GM12878 (cell line): ENCODE data around the gene SLC24A3. TPM values are rescaled to one million over a fixed set of nuclear protein-coding genes. Genes with fewer than 3 reads are reported as not detected.

Experiments
- ATAC-seq: fragments of 200-7000 bp; cut with Tn5 transposase; 3 replicates; pipeline ENCODE4 v1.9.1; 2020; ENCODE audit warnings: mild to moderate bottlenecking, moderate library complexity
- BruUV-seq: library from RNA; stranded (reverse); fragments of 400-500 nt; replicated peaks from 2 replicates; lab custom pipeline; 2021; lab: Mats Ljungman, UMichigan
- CTCF ChIA-PET: fragments of 300-600 bp; sonication (Branson Sonifier 250); formaldehyde crosslinking; extraction: SDS; loops from one replicate; lab custom pipeline; 2021; ENCODE audit warnings: inconsistent platforms; lab: Yijun Ruan, JAX
- POLR2A ChIA-PET: fragments of 350-600 bp; formaldehyde crosslinking; extraction: SDS; loops from one replicate; lab custom pipeline; 2021; ENCODE audit warnings: inconsistent platforms; lab: Charles Lee
- RAD21 ChIA-PET: fragments of 300-600 bp; sonication (Branson Sonifier 250); formaldehyde crosslinking; loops from one replicate; lab custom pipeline; 2023; ENCODE audit warnings: antibody characterized with exemption; ENCODE audit not compliant: unreplicated experiment; lab: Charles Lee
- SMC1A ChIA-PET: fragments of 300-600 bp; sonication (Branson Sonifier 250); formaldehyde crosslinking; loops from one replicate; lab custom pipeline; 2023; ENCODE audit not compliant: unreplicated experiment, uncharacterized antibody; lab: Charles Lee
- DNase-seq: peaks from one replicate; pipeline ENCODE4 v3.0.0-alpha.2; 2011; ENCODE audit warnings: low read depth, low spot score
- FAIRE-seq: peaks from 3 replicates; lab custom pipeline; 2011; peaks lifted over from hg19 to GRCh38; lab: Jason Lieb, UNC
- H2AFZ ChIP-seq: 2 replicates; pipeline ENCODE4 v1.6.0; 2011; ENCODE audit warnings: low read depth, low read length, control low read depth; ENCODE audit not compliant: control insufficient read depth
- H3K27ac ChIP-seq: 2 replicates; pipeline ENCODE4 v1.5.1; 2011; ENCODE audit warnings: control low read depth; ENCODE audit not compliant: control insufficient read depth, insufficient read depth
- H3K27me3 ChIP-seq, 2 experiments: replicated peaks in 1 of 2; 2 replicates each; pipeline versions ENCODE4 v1.6.0 to v1.6.1; 2011; ENCODE audit warnings: low read length in 1 of 2; ENCODE audit not compliant: control insufficient read depth in 2 of 2, insufficient read depth in 2 of 2
- H3K36me3 ChIP-seq, 2 experiments: 2 replicates each; pipeline ENCODE4 v1.5.1; 2011; ENCODE audit warnings: low read length in 1 of 2; ENCODE audit not compliant: control insufficient read depth in 2 of 2, insufficient read depth in 2 of 2
- H3K4me1 ChIP-seq: 2 replicates; pipeline ENCODE4 v1.6.1; 2011; ENCODE audit warnings: mild to moderate bottlenecking, low read length, moderate library complexity, mixed read lengths; ENCODE audit not compliant: control insufficient read depth, insufficient read depth
- H3K4me2 ChIP-seq: 2 replicates; pipeline ENCODE4 v1.6.0; 2011; ENCODE audit warnings: control low read depth; ENCODE audit not compliant: control insufficient read depth, insufficient read depth
- H3K4me3 ChIP-seq: fragments of 200-600 bp; sonication (generic); 2 replicates; pipeline ENCODE4 v1.5.1; 2016
- H3K79me2 ChIP-seq: 2 replicates; pipeline ENCODE4 v1.6.0; 2011; ENCODE audit warnings: low read length; ENCODE audit not compliant: control insufficient read depth, insufficient read depth
- H3K9ac ChIP-seq: 2 replicates; pipeline ENCODE4 v1.8.0; 2011; ENCODE audit warnings: low read length, control low read depth, mixed read lengths; ENCODE audit not compliant: control insufficient read depth, insufficient read depth
- H3K9me3 ChIP-seq: replicated peaks from 3 replicates; pipeline ENCODE4 v1.5.1; 2011; ENCODE audit warnings: mild to moderate bottlenecking, low read length; ENCODE audit not compliant: control insufficient read depth, insufficient read depth
- H4K20me1 ChIP-seq: 2 replicates; pipeline ENCODE4 v1.6.0; 2011; ENCODE audit not compliant: control insufficient read depth, insufficient read depth
- ATF7 ChIP-seq: fragments of 450-650 bp; IDR thresholded peaks from 2 replicates; pipeline ENCODE4 v1.6.1; 2016; ENCODE audit warnings: low read depth, mild to moderate bottlenecking
- BMI1 ChIP-seq: fragments of 450-650 bp; IDR thresholded peaks from 2 replicates; pipeline ENCODE4 v1.6.1; 2016; ENCODE audit warnings: mild to moderate bottlenecking, moderate library complexity, borderline replicate concordance
- CBX3 ChIP-seq: fragments of 200-600 bp; sonication (generic); IDR thresholded peaks from 2 replicates; pipeline ENCODE4 v1.6.1; 2016; ENCODE audit warnings: low read depth, borderline replicate concordance
- JUND ChIP-seq: IDR thresholded peaks from 2 replicates; pipeline ENCODE4 v1.6.1; 2012; ENCODE audit warnings: low read depth, mild to moderate bottlenecking, low read length, improper control_type of control experiment, moderate library complexity
- KAT2A ChIP-seq: conservative IDR thresholded peaks from 2 replicates; pipeline ENCODE4 v1.6.1; 2011; ENCODE audit warnings: low read depth, low read length; ENCODE audit not compliant: control insufficient read depth
- MYC ChIP-seq: IDR thresholded peaks from 2 replicates; pipeline ENCODE4 v1.6.1; 2011; ENCODE audit warnings: mild to moderate bottlenecking, low read length, moderate library complexity, inconsistent platforms; ENCODE audit not compliant: insufficient read depth, insufficient replicate concordance, insufficient read length, severe bottlenecking
- NFXL1 ChIP-seq: fragments of 450-650 bp; IDR thresholded peaks from 2 replicates; pipeline ENCODE4 v1.6.1; 2017; ENCODE audit warnings: antibody characterized with exemption, mild to moderate bottlenecking, borderline replicate concordance
- POLR2A ChIP-seq: IDR thresholded peaks from 2 replicates; pipeline ENCODE4 v1.6.1; 2011; ENCODE audit warnings: low read depth, mild to moderate bottlenecking, low read length
- SIX5 ChIP-seq: IDR thresholded peaks from 2 replicates; pipeline ENCODE4 v1.6.1; 2011; ENCODE audit warnings: mild to moderate bottlenecking, low read depth, low read length, moderate library complexity; ENCODE audit not compliant: severe bottlenecking
- SMAD1 ChIP-seq: fragments of 450-650 bp; IDR thresholded peaks from 2 replicates; pipeline ENCODE4 v1.6.1; 2018; ENCODE audit warnings: mild to moderate bottlenecking, low read depth; ENCODE audit not compliant: partially characterized antibody
- SRF ChIP-seq, 2 experiments: IDR thresholded peaks; 2 replicates each; pipeline ENCODE4 v1.6.1; 2011; ENCODE audit warnings: low read depth in 2 of 2, low read length in 2 of 2, mild to moderate bottlenecking in 1 of 2, moderate library complexity in 1 of 2
- YBX1 ChIP-seq: fragments of 450-650 bp; IDR thresholded peaks from 2 replicates; pipeline ENCODE4 v1.6.1; 2016; ENCODE audit warnings: antibody characterized with exemption
- ZBTB11 ChIP-seq: fragments of 450-650 bp; formaldehyde crosslinking; IDR thresholded peaks from 2 replicates; pipeline ENCODE4 v1.5.0; 2022; ENCODE audit warnings: mild to moderate bottlenecking, missing genetic modification characterization
- ZBTB40 ChIP-seq: fragments of 450-650 bp; IDR thresholded peaks from 2 replicates; pipeline ENCODE4 v1.6.1; 2016; ENCODE audit warnings: mild to moderate bottlenecking, moderate library complexity, borderline replicate concordance
- ZNF217 ChIP-seq: fragments of 450-650 bp; IDR thresholded peaks from 2 replicates; pipeline ENCODE4 v1.6.1; 2017; ENCODE audit warnings: antibody characterized with exemption, mild to moderate bottlenecking
- WGBS: methylation state at CpG from one replicate; pipeline ENCODE4 v1.1.6; 2016; ENCODE audit warnings: low lambda C conversion rate; ENCODE audit not compliant: insufficient replicate concordance, insufficient coverage; ENCODE audit errors: missing lambda C conversion rate; 5-methylcytosine and 5-hydroxymethylcytosine counted together
- in situ Hi-C: fragments of 300-500 bp; cut with MboI; formaldehyde crosslinking; loops from 9 replicates; pipeline ENCODE4 v1.14.3; 2018; ENCODE audit warnings: mixed read lengths
- intact Hi-C: fragments of 100-400 bp; cut with micrococcal nuclease; formaldehyde crosslinking; loops from one replicate; pipeline ENCODE4 v1.14.2; 2022; ENCODE audit not compliant: unreplicated experiment
- polyA plus RNA-seq, 11 experiments: library from polyadenylated mRNA; depleted of rRNA in 4 of 11; unstranded in 6 of 11; stranded (reverse) in 5 of 11; fragments of >200 nt; fragmentation: Nextera tagmentation in 4 of 11; fragmentation: Illumina TruSeq in 1 of 11; extraction: Ambion mirVana in 4 of 11; extraction: Trizol in 1 of 11; gene quantifications; 1 replicate in 1 of 11; 2 replicates in 10 of 11; pipeline versions ENCODE4 v1.2.1 to v1.2.3, GENCODE V29; 2011 to 2016; ENCODE audit warnings: inconsistent platforms in 2 of 11, missing spikeins in 2 of 11, low read depth in 1 of 11
- total RNA-seq, 4 experiments: library from RNA; depleted of rRNA in 3 of 4; stranded (reverse); fragments of >200 nt in 3 of 4; fragmentation: Illumina TruSeq in 1 of 4; extraction: Trizol in 1 of 4; gene quantifications; 2 replicates each; pipeline versions ENCODE4 v1.2.1 to v1.2.3, GENCODE V29; 2013 to 2021

SLC24A3 gene
- total and polyA plus RNA-seq, 10 of the 15 experiments (the other 5 are each of a cell fraction or from before 2014, with no cell fraction given) = 0.04 TPM; not detected in 9

GRCh38 chr20:19679900-19680495, 467.6 kb downstream of the SLC24A3 start:
- BruUV-seq = no TSS peak
- DNase-seq (no peak), FAIRE-seq (no peak), ATAC-seq (no peak)
- ChIA-PET SMC1A (interaction anchor here (1.3 kb wide), 1 partner anchor 225 kb away, joined by 3 read pairs; no protein-coding TSS in a partner anchor), POLR2A (no interaction called here), CTCF (interaction anchor here (1.3 to 1.5 kb wide), 2 partner anchors 13 to 17 kb away, joined by 4 to 8 read pairs; no protein-coding TSS in a partner anchor), RAD21 (no interaction called here)
- intact Hi-C loops (no loop called here), in situ Hi-C loops (no loop called here)
- no peaks in the 10 kb centered on the region for H3K36me3 ChIP-seq
- 39% methylated on average over 5 of the region's 5 CpGs for WGBS
- no peaks in the 10 kb centered on the region for H4K20me1 ChIP-seq
- no peaks in the 10 kb centered on the region; the same call in 2 of the 3 replicates for H3K9me3 ChIP-seq
- no peak for TF ChIP-seq MYC
- no peak for TF ChIP-seq BMI1
- no peak for TF ChIP-seq NFXL1
- TF ChIP-seq ZBTB11 (CRISPR knock-in tag) = no peak
- no peak for TF ChIP-seq SRF (IDR thresholded peaks at IDR 0.05; ENCODE audit: low read depth in 2 of 2, low read length in 2 of 2)
- TF ChIP-seq KAT2A = no peak
- TF ChIP-seq YBX1 = no peak
- TF ChIP-seq SIX5 = no peak
- no peak for TF ChIP-seq JUND
- TF ChIP-seq SMAD1 = no peak
- no peak for TF ChIP-seq ATF7
- TF ChIP-seq CBX3 = no peak
- no peak for TF ChIP-seq ZNF217
- no peak for TF ChIP-seq ZBTB40
- TF ChIP-seq POLR2A = no peak
- H2AFZ ChIP-seq = no peak overlapping the region
- no peaks in the 10 kb centered on the region for H3K79me2 ChIP-seq
- no peak overlapping the region for H3K4me2 ChIP-seq
- no peak overlapping the region for H3K27ac ChIP-seq
- no peaks in the 10 kb centered on the region for H3K4me1 ChIP-seq
- H3K9ac ChIP-seq = no peak overlapping the region
- H3K27me3 ChIP-seq = no peaks in the 10 kb centered on the region
- H3K4me3 ChIP-seq = no peak overlapping the region
